ENCODE data around the gene HOXB1. TPM values are rescaled to one million over a fixed set of nuclear protein-coding genes. Genes with fewer than 3 reads are reported as not detected.
A peak's percentile ranks its signal among the peaks of the same experiment; 100 is the strongest.

The HOXB1 gene
- total and polyA plus RNA-seq, 2 of the 8 experiments (the other 6 are each of a cell fraction or from before 2014, with no cell fraction given), result not detected

DNA sequence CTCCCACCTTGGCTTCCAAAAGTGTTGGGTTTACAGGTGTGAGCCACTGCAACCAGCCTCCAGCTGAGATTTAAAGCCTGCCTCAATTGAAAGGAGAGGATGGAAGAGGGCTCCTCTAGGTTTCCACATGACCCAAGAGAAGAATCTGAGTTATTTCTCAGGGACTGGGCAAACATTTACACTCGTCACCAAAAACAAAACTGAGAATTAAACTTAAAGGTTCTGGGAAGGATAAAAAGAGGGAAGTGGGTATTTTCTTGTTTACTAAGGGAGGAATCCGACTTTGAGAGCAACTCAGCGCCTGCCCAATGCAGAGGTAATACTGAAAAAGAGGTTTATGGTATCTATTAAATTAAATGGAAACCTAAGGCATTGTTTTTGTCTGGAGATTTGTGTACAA lies 13.3 kb downstream of the HOXB1 start:
- no peak overlapping the region for H3K14ac ChIP-seq (ENCODE audit: insufficient read length)
- FAIRE-seq, result no peak
- CTCF ChIA-PET (ENCODE audit: partially characterized antibody), result interaction anchor here (2.3 to 3.2 kb wide), 3 partner anchors 14 to 76 kb away, joined by 7 to 11 read pairs (median 9); partner anchors contain the start of gene HOXB5

More for the DNA sequence above, 13.3 kb downstream of the HOXB1 start:
- peaks cover 0 to 35% (median 33%) of the 10 kb centered on the region in 4 experiments; a peak in 6 of 7 replicates for H3K27me3 ChIP-seq (replicated peaks in 1 of 4; ENCODE audit: control insufficient read depth in 3 of 4, extremely low read depth in 1 of 4, insufficient read depth in 3 of 4, low read length in 3 of 4)
- H2BK5ac ChIP-seq (ENCODE audit: low read depth, low read length), result no peak overlapping the region
- POLR2A ChIA-PET (ENCODE audit: partially characterized antibody), result no interaction called here
- no peaks in the 10 kb centered on the region for H3K9me3 ChIP-seq (ENCODE audit: insufficient read depth in 2 of 2, low read depth in 1 of 2, low read length in 1 of 2)
- H2AFZ ChIP-seq (ENCODE audit: low read length), result no peak overlapping the region
- H3K23me2 ChIP-seq (ENCODE audit: low read depth, low read length), result no peaks in the 10 kb centered on the region; the same call in 1 of the 2 replicates
- no peak overlapping the region for H3K23ac ChIP-seq (ENCODE audit: insufficient read length)
- H3K9ac ChIP-seq (replicated peaks in 1 of 4; ENCODE audit: extremely low read depth in 1 of 4, low read depth in 3 of 4, low read length in 3 of 4), result no peak overlapping the region
- H4K8ac ChIP-seq (ENCODE audit: extremely low read depth, insufficient read depth, low read length), result no peak overlapping the region
- no peak overlapping the region for H3K56ac ChIP-seq (replicated peaks; ENCODE audit: insufficient read length, low read depth, low read length)
- H4K91ac ChIP-seq (replicated peaks; ENCODE audit: insufficient read length, low read length), result no peak overlapping the region
- H3K79me2 ChIP-seq (ENCODE audit: control insufficient read depth in 1 of 2, insufficient read depth in 2 of 2, low read length in 2 of 2), result no peaks in the 10 kb centered on the region
- H3K79me1 ChIP-seq (ENCODE audit: low read depth, low read length), result no peaks in the 10 kb centered on the region
- H3K4me1 ChIP-seq (replicated peaks in 1 of 4; ENCODE audit: control insufficient read depth in 3 of 4, insufficient read depth in 4 of 4, low read length in 3 of 4), result peaks cover 5 to 14% (median 9%) of the 10 kb centered on the region in 4 experiments
- H3K36me3 ChIP-seq (ENCODE audit: control insufficient read depth in 2 of 4, insufficient read depth in 4 of 4, low read length in 3 of 4), result no peaks in the 10 kb centered on the region
- no peak overlapping the region for H2BK15ac ChIP-seq (ENCODE audit: low read length)
- H2BK120ac ChIP-seq (replicated peaks; ENCODE audit: low read depth, low read length), result no peak overlapping the region
- H4K5ac ChIP-seq (ENCODE audit: insufficient read length, low read depth, low read length), result no peak overlapping the region
- no peak overlapping the region for H3K27ac ChIP-seq (ENCODE audit: low read depth, low read length)
- no peak overlapping the region for H3K18ac ChIP-seq (ENCODE audit: extremely low read depth, low read length)
- H2AK5ac ChIP-seq (ENCODE audit: low read depth, low read length), result no peak overlapping the region
- no peak overlapping the region for H3K4me3 ChIP-seq (ENCODE audit: extremely low read depth in 1 of 4, insufficient read depth in 2 of 4, low read depth in 3 of 4, low read length in 4 of 4)
- TF ChIP-seq, protein P1, sequence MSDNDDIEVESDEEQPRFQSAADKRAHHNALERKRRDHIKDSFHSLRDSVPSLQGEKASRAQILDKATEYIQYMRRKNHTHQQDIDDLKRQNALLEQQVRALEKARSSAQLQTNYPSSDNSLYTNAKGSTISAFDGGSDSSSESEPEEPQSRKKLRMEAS (IDR thresholded peaks at IDR 0.05), result no peak
- TF ChIP-seq CEBPB (IDR thresholded peaks at IDR 0.05; ENCODE audit: low read depth, low read length), result no peak
- H2BK20ac ChIP-seq (ENCODE audit: low read length), result peak overlapping the region; percentile 3; the same call in 1 of the 2 replicates
- no peaks in the 10 kb centered on the region for H4K20me1 ChIP-seq (replicated peaks in 1 of 2; ENCODE audit: control insufficient read depth in 1 of 2, insufficient read depth in 2 of 2, low read length in 2 of 2)
- peak overlapping the region; percentile 53; the same call in 1 of the 2 replicates for H2BK12ac ChIP-seq (ENCODE audit: low read depth, low read length)
- no peak for DNase-seq (ENCODE audit: low read depth in 1 of 2, low spot score in 2 of 2)
- no peak overlapping the region for H3K4ac ChIP-seq (replicated peaks; ENCODE audit: insufficient read length, low read depth, low read length)
- WGBS, 2 experiments (ENCODE audit: extremely low coverage in 1 of 2, insufficient coverage in 1 of 2, insufficient read length in 1 of 2, insufficient replicate concordance in 2 of 2, low coverage in 1 of 2, low lambda C conversion rate in 2 of 2, missing lambda C conversion rate in 1 of 2), result 57% methylated on average over 3 of the region's 3 CpGs; no CpG with 5 or more reads in 1 of the 2 experiments
- no peak overlapping the region for H3K4me2 ChIP-seq (ENCODE audit: insufficient read depth in 1 of 2, low read depth in 2 of 2, low read length in 2 of 2)
